Adrenal gland (tissue), 12 donors: ENCODE measurements around the gene TAP2. TPM values are rescaled to one million over a fixed set of nuclear protein-coding genes. Genes with fewer than 3 reads are reported as not detected.

ENCODE experiments used
- DNase-seq, 7 donors: peaks; one replicate each; pipeline ENCODE4 v3.0.0-alpha.2; 2019 to 2020
- H3K27ac ChIP-seq, 5 donors: fragments of 200-600 bp; sonication (generic) in 4 of 5; 1 replicate in 3 of 5; 2 replicates in 2 of 5; pipeline versions ENCODE4 v1.5.1 to v1.8.0; 2016 to 2020; ENCODE audit warnings: mild to moderate bottlenecking in 1 of 5
- H3K27me3 ChIP-seq: fragments of 200-600 bp; 2 replicates; pipeline ENCODE4 v1.8.0; 2021
- H3K36me3 ChIP-seq, 2 donors: fragments of 200-600 bp; replicated peaks in 1 of 2; 1 replicate in 1 of 2; 2 replicates in 1 of 2; pipeline versions ENCODE4 v1.5.1 to v1.8.0; 2018 to 2022
- H3K4me1 ChIP-seq, 2 donors: fragments of 200-600 bp; replicated peaks in 1 of 2; 1 replicate in 1 of 2; 2 replicates in 1 of 2; pipeline versions ENCODE4 v1.5.1 to v1.8.0; 2018 to 2021
- H3K4me3 ChIP-seq, 4 donors: fragments of 200-600 bp; sonication (generic) in 3 of 4; one replicate each; pipeline ENCODE4 v1.5.1; 2016 to 2018
- H3K9me3 ChIP-seq, 3 donors: fragments of 200-600 bp; sonication (generic) in 1 of 3; replicated peaks in 1 of 3; 1 replicate in 2 of 3; 2 replicates in 1 of 3; pipeline versions ENCODE4 v1.5.1 to v1.8.0; 2016 to 2021
- POLR2A ChIP-seq, 2 donors: fragments of 450-650 bp; IDR thresholded peaks; one replicate each; pipeline ENCODE4 v1.6.1; 2017; ENCODE audit warnings: antibody characterized with exemption in 2 of 2, mild to moderate bottlenecking in 2 of 2, moderate library complexity in 1 of 2
- WGBS, 4 donors: extraction: QIAGEN DNeasy Blood & Tissue Kit in 2 of 4; methylation state at CpG; one replicate each; pipeline versions ENCODE4 v1.1.5 to v1.1.7; 2013 to 2017; 5-methylcytosine and 5-hydroxymethylcytosine counted together
- intact Hi-C, 2 donors: fragments of 100-400 bp; cut with DNase I; formaldehyde crosslinking; loops; one replicate each; pipeline versions ENCODE4 v1.14.1 to v1.15.0; 2022 to 2023
- polyA plus RNA-seq, 3 donors: library from polyadenylated mRNA; stranded (reverse); fragments of 200-250 nt in 2 of 3; fragments of 350-450 nt in 1 of 3; fragmentation: Illumina TruSeq in 1 of 3; extraction: RNeasy Lipid Tissue Mini Kit (QIAGEN cat#74804) in 1 of 3; gene quantifications; one replicate each; pipeline ENCODE4 v1.2.3, GENCODE V29; 2013 to 2014
- total RNA-seq, 9 donors: library from RNA; depleted of rRNA in 4 of 9; stranded (reverse); fragments of >200 nt in 4 of 9; fragments of 120-200 nt in 1 of 9; fragmentation: NEBNext Ultra II Directional in 1 of 9; extraction: Animal tissue kit (Norgen Biotek cat#: 25700) in 1 of 9; gene quantifications; one replicate each; pipeline versions ENCODE4 v1.1.0 to v1.2.4, GENCODE V29; 2013 to 2023
- TF ChIP-seq, protein P1 (sequence below), 6 experiments: fragments of 450-650 bp in 4 of 6; fragments of 200-600 bp in 2 of 6; sonication (generic) in 1 of 6; IDR thresholded peaks; 1 replicate in 5 of 6; 2 replicates in 1 of 6; pipeline versions ENCODE4 v1.5.1 to v1.8.0; 2016 to 2021; ENCODE audit warnings: antibody characterized with exemption in 6 of 6, mild to moderate bottlenecking in 2 of 6, moderate library complexity in 1 of 6
- donor health status: healthy with polysubstance abuse.
- donor health status: Bipolar disorder and iron deficiency.
- donor health status: DM: yes; HTN: yes; CAD: no.
- donor health status: DM: no; HTN: no; CAD: no.
- donor health status: DM: no; HTN: no; CAD: no.
- donor health status: DM: yes; HTN: yes; CAD: no.

Gene TAP2
- total and polyA plus RNA-seq, 12 donors = 4.8 to 48.0 (median 21.0) TPM

DNA sequence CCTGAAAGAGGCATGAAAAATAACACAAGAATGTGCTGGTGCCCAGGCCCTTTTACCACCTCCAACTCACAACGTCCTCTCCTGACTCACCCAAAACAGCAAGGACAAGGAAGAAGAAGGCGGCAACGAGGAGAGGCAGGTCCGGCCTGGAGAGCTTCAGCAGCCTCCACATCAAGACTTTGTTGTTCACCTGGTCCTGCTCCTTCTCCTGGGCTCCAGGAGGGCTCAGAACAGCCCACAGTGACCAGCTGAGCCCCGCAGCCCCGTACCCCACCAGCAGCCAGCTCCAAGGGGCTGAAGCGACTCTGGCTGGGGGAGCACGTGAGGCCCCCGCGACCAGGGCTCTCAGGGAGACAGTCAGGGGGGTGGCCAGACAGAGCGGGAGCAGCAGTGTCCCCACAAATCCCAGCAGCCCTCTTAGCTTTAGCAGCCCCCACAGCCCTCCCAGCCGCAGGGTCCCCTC, 857 bp downstream of the TAP2 start:
- H3K27ac ChIP-seq = peak overlapping the region in 4 of 5 donors; percentile 90 to 97 (median 92)
- no peaks in the 10 kb centered on the region for H3K9me3 ChIP-seq
- peaks cover 0 to 37% of the 10 kb centered on the region in 2 donors for H3K36me3 ChIP-seq
- 14 to 39% (median 17%) methylated on average over 4 to 12 of the region's 12 CpGs for WGBS, 4 donors
- peaks cover 14 to 23% of the 10 kb centered on the region in 2 donors for H3K4me1 ChIP-seq
- no peaks in the 10 kb centered on the region for H3K27me3 ChIP-seq
- TF ChIP-seq, protein P1, sequence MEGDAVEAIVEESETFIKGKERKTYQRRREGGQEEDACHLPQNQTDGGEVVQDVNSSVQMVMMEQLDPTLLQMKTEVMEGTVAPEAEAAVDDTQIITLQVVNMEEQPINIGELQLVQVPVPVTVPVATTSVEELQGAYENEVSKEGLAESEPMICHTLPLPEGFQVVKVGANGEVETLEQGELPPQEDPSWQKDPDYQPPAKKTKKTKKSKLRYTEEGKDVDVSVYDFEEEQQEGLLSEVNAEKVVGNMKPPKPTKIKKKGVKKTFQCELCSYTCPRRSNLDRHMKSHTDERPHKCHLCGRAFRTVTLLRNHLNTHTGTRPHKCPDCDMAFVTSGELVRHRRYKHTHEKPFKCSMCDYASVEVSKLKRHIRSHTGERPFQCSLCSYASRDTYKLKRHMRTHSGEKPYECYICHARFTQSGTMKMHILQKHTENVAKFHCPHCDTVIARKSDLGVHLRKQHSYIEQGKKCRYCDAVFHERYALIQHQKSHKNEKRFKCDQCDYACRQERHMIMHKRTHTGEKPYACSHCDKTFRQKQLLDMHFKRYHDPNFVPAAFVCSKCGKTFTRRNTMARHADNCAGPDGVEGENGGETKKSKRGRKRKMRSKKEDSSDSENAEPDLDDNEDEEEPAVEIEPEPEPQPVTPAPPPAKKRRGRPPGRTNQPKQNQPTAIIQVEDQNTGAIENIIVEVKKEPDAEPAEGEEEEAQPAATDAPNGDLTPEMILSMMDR (IDR thresholded peaks at IDR 0.05) = no peak
- TF ChIP-seq POLR2A (IDR thresholded peaks at IDR 0.05) = no peak
- peak in 2 of 7 donors; percentile 32 to 40 for DNase-seq
- intact Hi-C loops = loop anchor here (5.0 kb wide), 1 partner anchor 35 kb away; no protein-coding TSS in a partner anchor
- peak overlapping the region in 2 of 4 donors; percentile 90 to 97 for H3K4me3 ChIP-seq

DNA sequence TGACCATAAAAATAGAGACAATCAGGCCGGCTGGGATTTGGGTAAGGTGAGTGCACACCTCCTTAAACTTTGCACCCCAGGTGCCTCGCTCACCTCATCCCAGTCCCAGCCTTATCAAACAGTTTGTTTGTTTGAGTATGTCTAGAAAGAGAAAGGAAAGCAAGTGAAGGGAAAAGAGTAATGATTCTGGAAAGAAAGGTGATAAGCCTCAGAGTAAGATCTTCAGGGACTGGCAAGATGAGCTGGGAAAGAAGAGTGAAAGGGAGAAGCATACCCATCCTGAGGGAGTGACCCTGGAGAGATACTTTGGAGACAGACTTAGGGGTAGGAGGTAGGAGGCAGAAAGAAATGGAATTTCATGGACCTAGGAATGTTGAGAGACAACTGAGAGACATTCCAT, 1.7 kb downstream of the TAP2 start:
- Histone ChIP-seq H3K36me3 (peaks cover 0 to 29% of the 10 kb centered on the region in 2 donors), H3K4me1 (peaks cover 14 to 15% of the 10 kb centered on the region in 2 donors), H3K27ac (no peak overlapping the region), H3K9me3 (no peaks in the 10 kb centered on the region), H3K4me3 (no peak overlapping the region), H3K27me3 (no peaks in the 10 kb centered on the region)
- no peak for DNase-seq
- 89 to 100% (median 97%) methylated on average over 2 of the region's 2 CpGs for WGBS, 4 donors
- intact Hi-C loops = loop anchor here (5.0 kb wide), 1 partner anchor 35 kb away; no protein-coding TSS in a partner anchor
- TF ChIP-seq, protein P1 (IDR thresholded peaks at IDR 0.05) = no peak
- TF ChIP-seq POLR2A (IDR thresholded peaks at IDR 0.05) = no peak

DNA sequence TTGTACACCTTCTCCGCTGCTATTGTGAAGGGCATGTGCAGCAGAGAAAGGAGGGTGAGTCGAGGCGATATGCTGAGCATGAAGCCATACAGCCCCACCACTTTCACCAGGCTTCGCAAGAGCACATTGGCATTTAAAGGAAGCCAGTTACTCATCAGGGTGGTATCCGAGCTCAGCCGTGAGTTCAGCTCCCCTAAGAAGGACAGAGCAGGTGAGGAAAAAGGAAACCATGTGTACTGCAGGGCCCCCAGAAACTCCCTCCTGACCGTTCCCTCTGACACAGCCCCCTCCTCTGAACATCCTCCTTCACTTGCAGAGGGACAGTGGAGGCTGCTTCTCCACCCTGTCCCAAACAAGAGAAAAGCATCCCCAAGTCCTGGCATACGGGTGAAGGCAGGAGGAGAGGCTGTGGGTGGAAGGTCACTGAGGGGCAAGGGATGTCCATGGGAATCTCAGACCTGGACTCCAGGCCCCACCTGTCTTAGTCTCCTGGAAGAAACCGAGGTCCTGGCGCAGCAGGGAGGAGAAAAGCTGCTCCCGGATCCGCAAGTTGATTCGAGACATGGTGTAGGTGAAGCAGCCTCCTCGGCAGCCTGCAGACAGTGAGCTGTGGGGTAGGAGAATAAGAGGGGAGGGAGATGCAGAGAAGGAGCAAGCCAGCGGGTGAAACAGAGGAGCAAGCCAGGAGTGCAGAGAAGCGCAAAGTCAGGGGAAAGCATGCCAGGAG, 3.2 kb downstream of the TAP2 start:
- no peak for DNase-seq
- Histone ChIP-seq H3K27me3 (no peaks in the 10 kb centered on the region), H3K4me1 (peaks cover 11 to 14% of the 10 kb centered on the region in 2 donors), H3K4me3 (no peak overlapping the region), H3K36me3 (peaks cover 0 to 26% of the 10 kb centered on the region in 2 donors), H3K27ac (no peak overlapping the region), H3K9me3 (no peaks in the 10 kb centered on the region)
- TF ChIP-seq, protein P1 (IDR thresholded peaks at IDR 0.05) = no peak
- no peak for TF ChIP-seq POLR2A (IDR thresholded peaks at IDR 0.05)
- intact Hi-C loops = loop anchor here (5.0 kb wide), 1 partner anchor 37 kb away; no protein-coding TSS in a partner anchor
- WGBS, 4 donors = 90 to 96% (median 94%) methylated on average over 12 to 16 of the region's 16 CpGs

DNA sequence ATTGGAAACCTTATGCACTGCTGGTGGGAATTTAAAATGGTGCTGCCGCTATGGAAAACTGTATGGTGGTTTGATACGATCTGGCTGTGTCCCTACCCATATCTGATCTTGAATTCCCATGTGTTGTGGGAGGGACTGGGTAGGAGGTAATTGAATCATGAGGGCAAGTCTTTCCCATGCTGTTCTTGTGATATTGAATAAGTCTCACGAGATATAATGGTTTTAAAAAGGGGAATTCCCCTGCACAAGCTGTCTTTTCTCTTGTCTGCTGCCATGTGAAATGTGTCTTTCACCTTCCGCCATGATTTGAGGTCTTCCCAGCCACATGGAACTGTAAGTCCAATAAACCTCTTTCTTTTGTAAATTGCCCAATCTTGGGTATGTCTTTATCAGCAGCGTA, 4.9 kb downstream of the TAP2 start:
- intact Hi-C loops = no loop called here
- H3K4me1 ChIP-seq = peaks cover 8 to 11% of the 10 kb centered on the region in 2 donors
- no peak for TF ChIP-seq POLR2A (IDR thresholded peaks at IDR 0.05)
- TF ChIP-seq, protein P1 (IDR thresholded peaks at IDR 0.05) = no peak
- H3K4me3 ChIP-seq = no peak overlapping the region
- 89 to 94% (median 92%) methylated on average over 5 of the region's 5 CpGs for WGBS, 4 donors
- DNase-seq = no peak
- no peaks in the 10 kb centered on the region for H3K27me3 ChIP-seq
- H3K9me3 ChIP-seq = no peaks in the 10 kb centered on the region
- H3K27ac ChIP-seq = no peak overlapping the region
- H3K36me3 ChIP-seq = peaks cover 0 to 39% of the 10 kb centered on the region in 2 donors
